Stimulated activated CD8-positive, alpha-beta memory T cell treated with anti-CD3 and anti-CD28 coated beads, Interleukin-12 subunit alpha, Interleukin-12 subunit beta, amount 100 ng/mL, for 24 hours (primary cell): ENCODE data around the gene C6orf47.

Source experiments
- DNase-seq: peaks from one replicate; pipeline ENCODE4 v3.0.0-alpha.2; 2020; ENCODE audit errors: extremely low read depth

The C6orf47 gene

GRCh38 chr6:31614684-31615578, 45.6 kb downstream of the C6orf47 start, which contains the start of gene AIF1:
TSS of gene AIF1 (plus strand) at chr6:31615234. CDS start at chr6:31615330, 96 bp downstream.
- DNase-seq, result no peak

- DNase-seq, result no peak
These were observed 46.4 kb downstream of the C6orf47 start for GRCh38 chr6:31614075-31614619.

- DNase-seq, result no peak
These were observed 49.6 kb downstream of the C6orf47 start for GRCh38 chr6:31610968-31611367.

GRCh38 chr6:31609519-31610406, 50.8 kb downstream of the C6orf47 start:
- DNase-seq, result no peak
